PC-9 (cell line): ENCODE measurements around the gene FBN3.

Experiments
- EZH2 ChIP-seq: fragments of 200-600 bp; sonication (generic); IDR thresholded peaks from 2 replicates; pipeline ENCODE4 v1.8.0; 2017; ENCODE audit warnings: antibody characterized with exemption, low read depth
- TF ChIP-seq, protein P1 (sequence below): fragments of 200-600 bp; sonication (generic); conservative IDR thresholded peaks from 2 replicates; pipeline ENCODE4 v1.6.1; 2017; ENCODE audit warnings: mixed run types, antibody characterized with exemption, mild to moderate bottlenecking, moderate library complexity

DNA sequence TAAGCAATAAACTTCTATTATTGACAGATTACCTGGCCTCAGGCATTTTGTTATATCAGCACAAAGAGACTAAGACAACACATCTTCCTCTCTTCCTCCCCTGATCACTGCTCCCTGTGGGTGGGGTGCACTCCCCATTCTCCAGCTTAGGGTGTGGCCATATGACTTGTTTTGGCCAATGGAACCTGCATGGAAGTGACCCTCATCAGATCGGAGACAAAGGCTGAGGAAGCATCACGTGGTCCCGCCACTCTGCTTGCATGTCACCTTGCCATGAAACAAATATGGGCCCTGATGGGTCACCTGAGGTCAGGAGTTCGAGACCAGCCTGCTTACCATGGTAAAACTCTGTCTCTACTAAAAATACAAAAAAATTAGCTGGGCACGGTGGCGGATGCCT is 110.6 kb downstream of the FBN3 start:
- TF ChIP-seq, protein P1, sequence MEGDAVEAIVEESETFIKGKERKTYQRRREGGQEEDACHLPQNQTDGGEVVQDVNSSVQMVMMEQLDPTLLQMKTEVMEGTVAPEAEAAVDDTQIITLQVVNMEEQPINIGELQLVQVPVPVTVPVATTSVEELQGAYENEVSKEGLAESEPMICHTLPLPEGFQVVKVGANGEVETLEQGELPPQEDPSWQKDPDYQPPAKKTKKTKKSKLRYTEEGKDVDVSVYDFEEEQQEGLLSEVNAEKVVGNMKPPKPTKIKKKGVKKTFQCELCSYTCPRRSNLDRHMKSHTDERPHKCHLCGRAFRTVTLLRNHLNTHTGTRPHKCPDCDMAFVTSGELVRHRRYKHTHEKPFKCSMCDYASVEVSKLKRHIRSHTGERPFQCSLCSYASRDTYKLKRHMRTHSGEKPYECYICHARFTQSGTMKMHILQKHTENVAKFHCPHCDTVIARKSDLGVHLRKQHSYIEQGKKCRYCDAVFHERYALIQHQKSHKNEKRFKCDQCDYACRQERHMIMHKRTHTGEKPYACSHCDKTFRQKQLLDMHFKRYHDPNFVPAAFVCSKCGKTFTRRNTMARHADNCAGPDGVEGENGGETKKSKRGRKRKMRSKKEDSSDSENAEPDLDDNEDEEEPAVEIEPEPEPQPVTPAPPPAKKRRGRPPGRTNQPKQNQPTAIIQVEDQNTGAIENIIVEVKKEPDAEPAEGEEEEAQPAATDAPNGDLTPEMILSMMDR: no peak
- TF ChIP-seq EZH2: no peak
